H9 (cell line): Measurements from ENCODE around the gene NTMT1. TPM values are rescaled to one million over a fixed set of nuclear protein-coding genes. Genes with fewer than 3 reads are reported as not detected.

Experiments
- DNase-seq: peaks from one replicate; pipeline ENCODE4 v3.0.0-alpha.2; 2017
- H2AFZ ChIP-seq: one replicate; pipeline ENCODE4 v1.6.1; 2013; ENCODE audit warnings: mild to moderate bottlenecking, low read length, control low read depth, moderate library complexity
- H2AK5ac ChIP-seq: 2 replicates; pipeline ENCODE4 v1.6.1; 2013; ENCODE audit warnings: low read length, control low read depth, mixed read lengths; ENCODE audit not compliant: insufficient read length
- H2BK120ac ChIP-seq: one replicate; pipeline ENCODE4 v1.6.1; 2013; ENCODE audit warnings: low read depth, mild to moderate bottlenecking, low read length, control low read depth, inconsistent platforms; ENCODE audit not compliant: poor library complexity, severe bottlenecking
- H2BK12ac ChIP-seq: 2 replicates; pipeline ENCODE4 v1.6.1; 2013; ENCODE audit warnings: low read length, control low read depth, mixed read lengths, low read depth; ENCODE audit not compliant: insufficient read length
- H2BK15ac ChIP-seq: 2 replicates; pipeline ENCODE4 v1.6.1; 2013; ENCODE audit warnings: low read depth, low read length, control low read depth
- H2BK20ac ChIP-seq: one replicate; pipeline ENCODE4 v1.6.1; 2013; ENCODE audit warnings: low read depth, mild to moderate bottlenecking, low read length, control low read depth, inconsistent platforms; ENCODE audit not compliant: poor library complexity, severe bottlenecking
- H2BK5ac ChIP-seq: 2 replicates; pipeline ENCODE4 v1.6.1; 2013; ENCODE audit warnings: low read length, control low read depth, mixed read lengths; ENCODE audit not compliant: insufficient read length
- H3K14ac ChIP-seq: 2 replicates; pipeline ENCODE4 v1.6.1; 2013; ENCODE audit warnings: low read length, control low read depth; ENCODE audit not compliant: insufficient read depth
- H3K18ac ChIP-seq: 2 replicates; pipeline ENCODE4 v1.6.1; 2013; ENCODE audit warnings: low read depth, mild to moderate bottlenecking, mixed read lengths, low read length, control low read depth; ENCODE audit not compliant: insufficient read length
- H3K23ac ChIP-seq: 2 replicates; pipeline ENCODE4 v1.6.1; 2013; ENCODE audit warnings: low read length, control low read depth, mixed read lengths, low read depth; ENCODE audit not compliant: insufficient read length
- H3K23me2 ChIP-seq: 2 replicates; pipeline ENCODE4 v1.6.1; 2013; ENCODE audit warnings: low read depth, mild to moderate bottlenecking, mixed read lengths, low read length, control low read depth; ENCODE audit not compliant: insufficient read length, poor library complexity, severe bottlenecking
- H3K27ac ChIP-seq: 2 replicates; pipeline ENCODE4 v1.5.1; 2013; ENCODE audit warnings: low read length, control low read depth, mixed read lengths, low read depth; ENCODE audit not compliant: insufficient read length
- H3K27me3 ChIP-seq: 2 replicates; pipeline ENCODE4 v1.6.1; 2013; ENCODE audit warnings: low read length, control low read depth, inconsistent platforms; ENCODE audit not compliant: insufficient read depth
- H3K4ac ChIP-seq: 2 replicates; pipeline ENCODE4 v1.6.1; 2013; ENCODE audit warnings: low read depth, mild to moderate bottlenecking, control low read depth, inconsistent platforms, low read length, moderate library complexity
- H3K4me1 ChIP-seq: 2 replicates; pipeline ENCODE4 v1.6.1; 2013; ENCODE audit warnings: low read length, control low read depth, inconsistent platforms; ENCODE audit not compliant: insufficient read depth
- H3K4me2 ChIP-seq: 2 replicates; pipeline ENCODE4 v1.6.1; 2013; ENCODE audit warnings: low read length, control low read depth, mixed read lengths; ENCODE audit not compliant: insufficient read length, insufficient read depth
- H3K56ac ChIP-seq: 2 replicates; pipeline ENCODE4 v1.6.1; 2013; ENCODE audit warnings: low read depth, mild to moderate bottlenecking, mixed read lengths, low read length, control low read depth; ENCODE audit not compliant: insufficient read length
- H3K79me1 ChIP-seq: 2 replicates; pipeline ENCODE4 v1.6.1; 2013; ENCODE audit warnings: low read depth, mild to moderate bottlenecking, moderate library complexity, low read length, control low read depth, inconsistent platforms; ENCODE audit not compliant: insufficient read depth, poor library complexity, severe bottlenecking
- H3K79me2 ChIP-seq: 2 replicates; pipeline ENCODE4 v1.6.1; 2013; ENCODE audit warnings: low read length, control low read depth, inconsistent platforms; ENCODE audit not compliant: insufficient read depth
- H3K9ac ChIP-seq: 2 replicates; pipeline ENCODE4 v1.6.1; 2013; ENCODE audit warnings: low read length, control low read depth, mixed read lengths; ENCODE audit not compliant: insufficient read length; ENCODE audit errors: extremely low read depth
- H3K9me3 ChIP-seq: one replicate; pipeline ENCODE4 v1.6.1; 2013; ENCODE audit warnings: low read depth, low read length, inconsistent platforms; ENCODE audit not compliant: control insufficient read depth
- H3T11ph ChIP-seq: one replicate; pipeline ENCODE4 v1.6.1; 2013; ENCODE audit warnings: mild to moderate bottlenecking, low read length, control low read depth, inconsistent platforms
- H4K20me1 ChIP-seq: one replicate; pipeline ENCODE4 v1.6.1; 2013; ENCODE audit not compliant: control insufficient read depth, insufficient read length, insufficient read depth
- H4K5ac ChIP-seq: 2 replicates; pipeline ENCODE4 v1.6.1; 2013; ENCODE audit warnings: low read depth, mild to moderate bottlenecking, mixed read lengths, low read length, control low read depth; ENCODE audit not compliant: insufficient read length
- H4K8ac ChIP-seq: replicated peaks from 2 replicates; pipeline ENCODE4 v1.6.1; 2013; ENCODE audit warnings: low read length, control low read depth, mixed read lengths, low read depth; ENCODE audit not compliant: insufficient read length
- H4K91ac ChIP-seq: 2 replicates; pipeline ENCODE4 v1.6.1; 2013; ENCODE audit warnings: low read depth, mild to moderate bottlenecking, moderate library complexity, mixed read lengths, low read length, control low read depth; ENCODE audit not compliant: insufficient read length
- H3K27ac Mint-ChIP-seq, 3 experiments: 2 replicates in 2 of 3; 3 replicates in 1 of 3; pipeline ENCODE4 v1.8.0; 2020 to 2021; ENCODE audit warnings: mixed read lengths in 3 of 3, mild to moderate bottlenecking in 1 of 3, moderate library complexity in 1 of 3
- H3K27me3 Mint-ChIP-seq: 2 replicates; pipeline ENCODE4 v1.8.0; 2021; ENCODE audit warnings: low read depth, mild to moderate bottlenecking, moderate library complexity, mixed read lengths
- H3K36me3 Mint-ChIP-seq, 3 experiments: 2 replicates in 2 of 3; 3 replicates in 1 of 3; pipeline ENCODE4 v1.8.0; 2020 to 2021; ENCODE audit warnings: low read depth in 3 of 3, mixed read lengths in 3 of 3; ENCODE audit not compliant: insufficient read depth in 1 of 3
- H3K4me1 Mint-ChIP-seq, 2 experiments: 2 replicates each; pipeline ENCODE4 v1.8.0; 2020; ENCODE audit warnings: mixed read lengths in 2 of 2
- H3K4me3 Mint-ChIP-seq, 2 experiments: 2 replicates in 1 of 2; 3 replicates in 1 of 2; pipeline ENCODE4 v1.8.0; 2020 to 2021; ENCODE audit warnings: mild to moderate bottlenecking in 2 of 2, mixed read lengths in 2 of 2, moderate library complexity in 1 of 2
- H3K9me3 Mint-ChIP-seq, 2 experiments: 2 replicates in 1 of 2; 3 replicates in 1 of 2; pipeline ENCODE4 v1.8.0; 2020; ENCODE audit warnings: mild to moderate bottlenecking in 2 of 2, mixed read lengths in 2 of 2, moderate library complexity in 1 of 2
- WGBS: extraction: QIAGEN DNeasy Blood & Tissue Kit; methylation state at CpG from one replicate; pipeline ENCODE4 v1.1.7; 2013; ENCODE audit warnings: missing lambda C conversion rate, low lambda C conversion rate, mixed read lengths; ENCODE audit not compliant: insufficient read length; ENCODE audit errors: extremely low coverage; 5-methylcytosine and 5-hydroxymethylcytosine counted together
- total RNA-seq: library from RNA; stranded (reverse); gene quantifications from 2 replicates; pipeline ENCODE4 v1.2.1, GENCODE V29; 2021
- TF ChIP-seq, protein P1 (sequence below): fragments of 200-600 bp; sonication (generic); conservative IDR thresholded peaks from 3 replicates; pipeline ENCODE4 v1.8.0; 2021; ENCODE audit warnings: antibody characterized with exemption, mild to moderate bottlenecking

Gene NTMT1
- total RNA-seq, 1 experiment from 2014 or later = 57.9 TPM

DNA sequence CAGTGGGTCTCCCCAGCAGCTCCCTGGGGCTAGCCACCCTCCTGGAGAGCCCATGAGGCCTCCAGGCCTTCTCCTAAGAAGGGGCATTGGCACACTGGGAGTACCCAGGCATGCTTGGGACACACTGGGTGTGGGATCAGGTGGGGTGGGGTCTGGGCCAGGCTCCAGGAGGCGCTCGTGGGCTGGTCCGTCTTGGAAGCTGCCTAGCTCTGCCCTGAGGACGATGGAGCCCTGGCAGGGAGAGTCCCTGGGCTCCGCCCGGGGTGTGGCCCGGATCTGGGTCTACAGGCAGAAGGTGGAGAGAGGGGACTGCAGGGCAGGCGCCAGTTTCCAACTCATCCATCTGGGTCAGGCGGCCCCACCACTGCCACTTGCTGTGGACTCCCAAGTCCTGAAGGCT, 41.9 kb downstream of the NTMT1 start:
- H3K23me2 ChIP-seq = peaks cover 3% of the 10 kb centered on the region
- Mint-ChIP-seq H3K27me3 (peaks cover 44% of the 10 kb centered on the region), H3K4me3 (no peak overlapping the region), H3K27ac (no peak overlapping the region), H3K9me3 (no peaks in the 10 kb centered on the region; a peak in 2 of 5 replicates), H3K4me1 (peaks cover 15 to 18% of the 10 kb centered on the region in 2 experiments), H3K36me3 (no peaks in the 10 kb centered on the region; a peak in 1 of 7 replicates)
- no peak overlapping the region for H3K18ac ChIP-seq
- H2BK12ac ChIP-seq = no peak overlapping the region
- H4K91ac ChIP-seq = no peak overlapping the region
- no peak overlapping the region for H3K14ac ChIP-seq
- no peak overlapping the region for H3T11ph ChIP-seq
- no peak overlapping the region for H2BK120ac ChIP-seq
- H3K9me3 ChIP-seq = no peaks in the 10 kb centered on the region
- no peak overlapping the region for H3K4ac ChIP-seq
- H3K79me1 ChIP-seq = no peaks in the 10 kb centered on the region
- no peak overlapping the region for H2AFZ ChIP-seq
- no peak overlapping the region for H3K4me2 ChIP-seq
- no peak overlapping the region for H2AK5ac ChIP-seq
- no peak overlapping the region for H3K56ac ChIP-seq
- no peaks in the 10 kb centered on the region; the same call in 1 of the 2 replicates for H3K4me1 ChIP-seq
- no peak for DNase-seq
- H4K8ac ChIP-seq = no peak overlapping the region
- no peaks in the 10 kb centered on the region; the same call in 1 of the 2 replicates for H3K27me3 ChIP-seq
- WGBS = no CpG with 5 or more reads among the region's 9 CpGs
- H2BK20ac ChIP-seq = no peak overlapping the region
- no peak overlapping the region for H3K9ac ChIP-seq
- H4K20me1 ChIP-seq = no peaks in the 10 kb centered on the region
- TF ChIP-seq, protein P1, sequence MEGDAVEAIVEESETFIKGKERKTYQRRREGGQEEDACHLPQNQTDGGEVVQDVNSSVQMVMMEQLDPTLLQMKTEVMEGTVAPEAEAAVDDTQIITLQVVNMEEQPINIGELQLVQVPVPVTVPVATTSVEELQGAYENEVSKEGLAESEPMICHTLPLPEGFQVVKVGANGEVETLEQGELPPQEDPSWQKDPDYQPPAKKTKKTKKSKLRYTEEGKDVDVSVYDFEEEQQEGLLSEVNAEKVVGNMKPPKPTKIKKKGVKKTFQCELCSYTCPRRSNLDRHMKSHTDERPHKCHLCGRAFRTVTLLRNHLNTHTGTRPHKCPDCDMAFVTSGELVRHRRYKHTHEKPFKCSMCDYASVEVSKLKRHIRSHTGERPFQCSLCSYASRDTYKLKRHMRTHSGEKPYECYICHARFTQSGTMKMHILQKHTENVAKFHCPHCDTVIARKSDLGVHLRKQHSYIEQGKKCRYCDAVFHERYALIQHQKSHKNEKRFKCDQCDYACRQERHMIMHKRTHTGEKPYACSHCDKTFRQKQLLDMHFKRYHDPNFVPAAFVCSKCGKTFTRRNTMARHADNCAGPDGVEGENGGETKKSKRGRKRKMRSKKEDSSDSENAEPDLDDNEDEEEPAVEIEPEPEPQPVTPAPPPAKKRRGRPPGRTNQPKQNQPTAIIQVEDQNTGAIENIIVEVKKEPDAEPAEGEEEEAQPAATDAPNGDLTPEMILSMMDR = no peak
- H3K79me2 ChIP-seq = no peaks in the 10 kb centered on the region
- H2BK5ac ChIP-seq = no peak overlapping the region
- no peak overlapping the region for H3K23ac ChIP-seq
- H2BK15ac ChIP-seq = no peak overlapping the region
- no peak overlapping the region for H4K5ac ChIP-seq
- H3K27ac ChIP-seq = no peak overlapping the region
